ENCODE data around the gene FAM170B.
A peak's percentile ranks its signal among the peaks of the same experiment; 100 is the strongest.

Gene FAM170B

GRCh38 chr10:49115015-49115795 is 18.6 kb downstream of the FAM170B start, which contains the start of gene VSTM4 (continued):
- TF ChIP-seq GLIS1 (tag by site-specific recombination; IDR thresholded peaks at IDR 0.05): peak; percentile 65
- peak; percentile 64 for TF ChIP-seq ZBTB26 (tag by site-specific recombination; optimal IDR thresholded peaks at IDR 0.05)
- no peak for TF ChIP-seq ZNF211 (tag by site-specific recombination; IDR thresholded peaks at IDR 0.05; ENCODE audit: low read depth)
- no peak for TF ChIP-seq ZBTB44 (tag by site-specific recombination; IDR thresholded peaks at IDR 0.05)
- TF ChIP-seq FEZF1 (tag by site-specific recombination; IDR thresholded peaks at IDR 0.05): no peak
- no peak for TF ChIP-seq ZNF280D (tag by site-specific recombination; IDR thresholded peaks at IDR 0.05)
- no peak for TF ChIP-seq ZNF426 (tag by site-specific recombination; IDR thresholded peaks at IDR 0.05)
- no peak for TF ChIP-seq ZNF19 (tag by site-specific recombination; IDR thresholded peaks at IDR 0.05; ENCODE audit: low read depth)
- no peak for TF ChIP-seq ZNF529 (tag by site-specific recombination; IDR thresholded peaks at IDR 0.05; ENCODE audit: insufficient replicate concordance)
- TF ChIP-seq ZNF10 (tag by site-specific recombination; IDR thresholded peaks at IDR 0.05): no peak
- no peak for TF ChIP-seq ZNF776 (tag by site-specific recombination; IDR thresholded peaks at IDR 0.05; ENCODE audit: borderline replicate concordance)
- no peak for TF ChIP-seq ZNF580 (tag by site-specific recombination; IDR thresholded peaks at IDR 0.05)
- no peak for TF ChIP-seq ZNF48 (tag by site-specific recombination; IDR thresholded peaks at IDR 0.05)
- no peak for TF ChIP-seq KLF7 (tag by site-specific recombination; IDR thresholded peaks at IDR 0.05; ENCODE audit: borderline replicate concordance)
- TF ChIP-seq INSM2 (tag by site-specific recombination; IDR thresholded peaks at IDR 0.05): no peak
- TF ChIP-seq ZFP3 (tag by site-specific recombination; IDR thresholded peaks at IDR 0.05; ENCODE audit: low read depth): no peak
- no peak for TF ChIP-seq MEIS1 (CRISPR knock-in tag; IDR thresholded peaks at IDR 0.05; ENCODE audit: borderline replicate concordance)
- TF ChIP-seq ZNF335 (tag by site-specific recombination; conservative IDR thresholded peaks at IDR 0.05): peak; percentile 78
- peak; percentile 4; the same call in 1 of the 2 replicates for TF ChIP-seq PRDM1 (tag by site-specific recombination; IDR thresholded peaks at IDR 0.05)
- TF ChIP-seq ZNF521 (tag by site-specific recombination; IDR thresholded peaks at IDR 0.05): no peak
- no peak for TF ChIP-seq ZSCAN30 (tag by site-specific recombination; IDR thresholded peaks at IDR 0.05)
- TF ChIP-seq ZNF549 (tag by site-specific recombination; IDR thresholded peaks at IDR 0.05): no peak
- no peak for TF ChIP-seq ZNF423 (tag by site-specific recombination; IDR thresholded peaks at IDR 0.05)
- no peak for TF ChIP-seq KLF17 (tag by site-specific recombination; IDR thresholded peaks at IDR 0.05)
- TF ChIP-seq ZNF837 (tag by site-specific recombination; IDR thresholded peaks at IDR 0.05): no peak
- no peak for TF ChIP-seq ZBTB1 (tag by site-specific recombination; IDR thresholded peaks at IDR 0.05)
- no peak for TF ChIP-seq ZNF391 (tag by site-specific recombination; IDR thresholded peaks at IDR 0.05; ENCODE audit: borderline replicate concordance, low read depth)
- no peak for TF ChIP-seq ZNF830 (tag by site-specific recombination; IDR thresholded peaks at IDR 0.05; ENCODE audit: low read depth)
- no peak for TF ChIP-seq KLF1 (tag by site-specific recombination; IDR thresholded peaks at IDR 0.05)
- TF ChIP-seq ZNF660 (tag by site-specific recombination; IDR thresholded peaks at IDR 0.05): no peak
- TF ChIP-seq ZNF354C (tag by site-specific recombination; IDR thresholded peaks at IDR 0.05; ENCODE audit: borderline replicate concordance, low read depth): no peak
